Omental fat pad (tissue), 4 donors: ENCODE data around the gene UCKL1. TPM values are rescaled to one million over a fixed set of nuclear protein-coding genes. Genes with fewer than 3 reads are reported as not detected.
"Not testable (repeated sequence)": the region's sequence is repeated elsewhere in the genome, so short reads cannot be mapped to it uniquely, and the experiment has no call there.

Experiments used
- ATAC-seq: fragments of 150-250 bp; one replicate; pipeline ENCODE4 v1.9.1; 2016; ENCODE audit warnings: mild to moderate bottlenecking, moderate library complexity; ENCODE audit not compliant: low FRiP score
- DNase-seq: peaks from one replicate; pipeline ENCODE4 v3.0.0-alpha.2; 2019; ENCODE audit warnings: low spot score
- CTCF ChIP-seq, 3 donors: fragments of 450-650 bp; IDR thresholded peaks; one replicate each; pipeline ENCODE4 v1.5.1; 2016 to 2017; ENCODE audit warnings: antibody characterized with exemption in 3 of 3, mild to moderate bottlenecking in 3 of 3, moderate library complexity in 2 of 3
- total RNA-seq, 4 donors: library from RNA; depleted of rRNA; stranded (reverse); fragments of >200 nt; gene quantifications; one replicate each; pipeline ENCODE4 v1.1.0, GENCODE V29; 2016

Gene UCKL1
- total RNA-seq, 4 donors from 2014 or later = 25.7 to 48.9 (median 30.3) TPM

GRCh38 chr20:63924241-63924640, 32.0 kb downstream of the UCKL1 start:
- no peak for ATAC-seq
- no peak for TF ChIP-seq CTCF (IDR thresholded peaks at IDR 0.05)
- no peak for DNase-seq

DNA sequence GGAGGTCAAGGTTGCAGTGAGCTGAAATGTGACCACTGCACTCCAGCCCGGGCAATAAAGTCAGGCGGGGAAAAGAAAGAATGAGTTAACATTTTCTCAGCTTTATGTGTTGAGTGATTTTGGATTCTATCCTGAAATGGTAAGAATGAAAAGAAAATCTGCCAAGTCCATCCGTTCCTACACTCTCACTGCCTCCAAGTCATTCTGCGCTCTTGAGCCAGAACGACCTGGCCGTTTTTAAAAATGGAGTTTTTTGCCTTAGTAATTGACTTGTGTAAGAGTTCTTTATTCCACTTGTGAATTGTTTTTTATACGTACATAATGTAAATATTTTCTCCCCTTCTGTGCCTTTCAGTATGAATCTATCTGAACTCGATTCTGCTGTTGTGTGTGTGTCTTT, 32.6 kb downstream of the UCKL1 start:
- TF ChIP-seq CTCF (IDR thresholded peaks at IDR 0.05) = no peak
- no peak for ATAC-seq
- no peak for DNase-seq

- DNase-seq (no peak), ATAC-seq (no peak)
- TF ChIP-seq CTCF (IDR thresholded peaks at IDR 0.05) = no peak
These were observed 36.0 kb downstream of the UCKL1 start for GRCh38 chr20:63920226-63920625.

DNA sequence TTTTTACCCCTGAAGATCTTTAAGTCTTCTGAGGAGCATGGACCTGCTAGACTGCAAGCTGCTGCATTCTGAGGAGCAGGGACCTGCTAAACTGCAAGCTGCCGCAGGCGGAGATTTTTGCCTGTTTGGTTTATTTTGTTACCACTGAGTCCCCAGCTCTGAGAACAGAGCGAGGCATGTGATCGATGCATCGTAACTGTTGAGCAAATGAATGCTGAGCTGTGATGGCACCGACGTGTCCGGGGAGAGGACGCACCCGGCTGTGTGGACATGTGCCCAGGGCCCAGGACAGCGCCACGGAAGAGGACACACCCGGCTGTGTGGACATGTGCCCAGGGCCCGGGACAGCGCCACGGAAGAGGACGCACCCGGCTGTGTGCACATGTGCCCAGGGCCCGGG, 37.1 kb downstream of the UCKL1 start:
- no peak for TF ChIP-seq CTCF (IDR thresholded peaks at IDR 0.05)
- no peak for ATAC-seq
- no peak for DNase-seq

- no peak for TF ChIP-seq CTCF (IDR thresholded peaks at IDR 0.05)
- ATAC-seq (no peak), DNase-seq (no peak)
These were observed 38.4 kb downstream of the UCKL1 start for GRCh38 chr20:63917811-63918210.

GRCh38 chr20:63916371-63916939, 39.8 kb downstream of the UCKL1 start:
- DNase-seq, ATAC-seq: not testable (repeated sequence)

- ATAC-seq = no peak
- TF ChIP-seq CTCF (IDR thresholded peaks at IDR 0.05) = no peak
- DNase-seq = no peak
These were observed 40.7 kb downstream of the UCKL1 start for GRCh38 chr20:63915471-63915870.

GRCh38 chr20:63913768-63914167, 42.4 kb downstream of the UCKL1 start:
- TF ChIP-seq CTCF (IDR thresholded peaks at IDR 0.05) = no peak
- no peak for DNase-seq
- no peak for ATAC-seq
